WERI-Rb-1 (cell line): Measurements from ENCODE around the gene SETBP1.

Experiments used
- DNase-seq: peaks from one replicate; pipeline ENCODE4 v3.0.0-alpha.2; 2020
- H3K27ac ChIP-seq: fragments of 250-450 bp; sonication (Bioruptor Pico); 2 replicates; pipeline ENCODE4 v1.5.1; 2020; ENCODE audit warnings: mild to moderate bottlenecking, moderate library complexity
- H3K27me3 ChIP-seq: fragments of 250-450 bp; sonication (Bioruptor Pico); 2 replicates; pipeline ENCODE4 v1.5.1; 2021; ENCODE audit warnings: mild to moderate bottlenecking, low read depth, moderate library complexity; ENCODE audit not compliant: insufficient read depth, severe bottlenecking
- H3K36me3 ChIP-seq: fragments of 250-450 bp; sonication (Bioruptor Pico); 2 replicates; pipeline ENCODE4 v1.5.1; 2020; ENCODE audit warnings: mild to moderate bottlenecking, moderate library complexity
- H3K4me3 ChIP-seq: 2 replicates; pipeline ENCODE4 v1.5.1; 2011; ENCODE audit warnings: low read depth, mild to moderate bottlenecking, control low read depth, low read length
- H3K9me3 ChIP-seq: fragments of 250-450 bp; sonication (Bioruptor Pico); 2 replicates; pipeline ENCODE4 v1.5.1; 2021; ENCODE audit warnings: mild to moderate bottlenecking, moderate library complexity; ENCODE audit not compliant: severe bottlenecking
- TF ChIP-seq, protein P1 (sequence below): IDR thresholded peaks from 2 replicates; pipeline ENCODE4 v1.5.1; 2011; ENCODE audit warnings: low read depth, mild to moderate bottlenecking, control low read depth, inconsistent platforms, low read length

SETBP1 gene

GRCh38 chr18:44859751-44860439 is 179.2 kb downstream of the SETBP1 start:
- TF ChIP-seq, protein P1, sequence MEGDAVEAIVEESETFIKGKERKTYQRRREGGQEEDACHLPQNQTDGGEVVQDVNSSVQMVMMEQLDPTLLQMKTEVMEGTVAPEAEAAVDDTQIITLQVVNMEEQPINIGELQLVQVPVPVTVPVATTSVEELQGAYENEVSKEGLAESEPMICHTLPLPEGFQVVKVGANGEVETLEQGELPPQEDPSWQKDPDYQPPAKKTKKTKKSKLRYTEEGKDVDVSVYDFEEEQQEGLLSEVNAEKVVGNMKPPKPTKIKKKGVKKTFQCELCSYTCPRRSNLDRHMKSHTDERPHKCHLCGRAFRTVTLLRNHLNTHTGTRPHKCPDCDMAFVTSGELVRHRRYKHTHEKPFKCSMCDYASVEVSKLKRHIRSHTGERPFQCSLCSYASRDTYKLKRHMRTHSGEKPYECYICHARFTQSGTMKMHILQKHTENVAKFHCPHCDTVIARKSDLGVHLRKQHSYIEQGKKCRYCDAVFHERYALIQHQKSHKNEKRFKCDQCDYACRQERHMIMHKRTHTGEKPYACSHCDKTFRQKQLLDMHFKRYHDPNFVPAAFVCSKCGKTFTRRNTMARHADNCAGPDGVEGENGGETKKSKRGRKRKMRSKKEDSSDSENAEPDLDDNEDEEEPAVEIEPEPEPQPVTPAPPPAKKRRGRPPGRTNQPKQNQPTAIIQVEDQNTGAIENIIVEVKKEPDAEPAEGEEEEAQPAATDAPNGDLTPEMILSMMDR: no peak
- Histone ChIP-seq H3K27ac (no peak overlapping the region), H3K36me3 (no peaks in the 10 kb centered on the region), H3K9me3 (no peaks in the 10 kb centered on the region), H3K27me3 (no peaks in the 10 kb centered on the region), H3K4me3 (no peak overlapping the region)
- DNase-seq: no peak

DNA sequence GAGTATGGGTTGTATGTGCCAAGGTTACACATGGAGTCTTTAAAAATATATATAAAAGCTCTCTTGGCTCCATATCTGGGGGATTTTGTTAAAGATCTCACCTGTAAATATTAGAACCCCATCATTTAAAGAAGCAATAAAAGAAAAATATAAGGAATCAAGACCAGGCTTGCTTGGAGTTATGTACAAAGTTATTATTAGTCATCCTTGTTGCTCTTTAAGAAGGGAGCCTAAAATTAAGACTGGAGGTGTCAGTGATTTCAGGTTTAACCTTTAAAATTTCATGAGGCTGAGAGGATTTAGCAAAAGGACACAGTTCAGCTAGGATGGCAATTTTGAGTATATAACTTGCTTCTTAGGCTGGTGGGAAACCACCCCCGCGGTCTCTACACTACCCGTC is 181.4 kb downstream of the SETBP1 start:
- Histone ChIP-seq H3K36me3 (no peaks in the 10 kb centered on the region), H3K27ac (no peak overlapping the region), H3K4me3 (no peak overlapping the region), H3K9me3 (no peaks in the 10 kb centered on the region), H3K27me3 (no peaks in the 10 kb centered on the region)
- no peak for DNase-seq
- TF ChIP-seq, protein P1: no peak

- no peaks in the 10 kb centered on the region for H3K36me3 ChIP-seq
- TF ChIP-seq, protein P1: no peak
- no peak overlapping the region for H3K4me3 ChIP-seq
- H3K9me3 ChIP-seq: no peaks in the 10 kb centered on the region
- no peak overlapping the region for H3K27ac ChIP-seq
- DNase-seq: no peak
- no peaks in the 10 kb centered on the region for H3K27me3 ChIP-seq
These were observed 185.4 kb downstream of the SETBP1 start for GRCh38 chr18:44866103-44866502.

DNA sequence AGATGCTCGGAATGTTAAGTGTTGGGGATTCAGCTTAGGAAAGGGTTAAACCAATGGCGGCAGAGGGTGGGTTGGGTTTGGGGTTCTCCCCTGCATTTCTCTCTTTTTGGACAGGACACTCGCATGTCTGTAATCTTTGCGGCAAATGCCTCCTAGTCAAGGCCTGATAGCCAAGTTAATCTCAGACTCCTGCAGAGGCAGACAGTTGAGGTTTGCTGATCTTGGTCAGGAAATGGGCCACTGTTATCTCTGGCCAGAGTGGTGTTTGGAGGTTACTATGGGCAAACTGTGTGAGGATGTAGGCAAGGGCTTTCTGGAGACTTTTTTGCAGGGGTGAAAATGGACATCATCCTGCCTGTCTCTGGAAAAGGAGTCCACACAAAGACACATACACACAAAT is 188.8 kb downstream of the SETBP1 start:
- no peak for DNase-seq
- Histone ChIP-seq H3K4me3 (no peak overlapping the region), H3K27me3 (no peaks in the 10 kb centered on the region), H3K27ac (no peak overlapping the region), H3K36me3 (no peaks in the 10 kb centered on the region), H3K9me3 (no peaks in the 10 kb centered on the region)
- TF ChIP-seq, protein P1: no peak

DNA sequence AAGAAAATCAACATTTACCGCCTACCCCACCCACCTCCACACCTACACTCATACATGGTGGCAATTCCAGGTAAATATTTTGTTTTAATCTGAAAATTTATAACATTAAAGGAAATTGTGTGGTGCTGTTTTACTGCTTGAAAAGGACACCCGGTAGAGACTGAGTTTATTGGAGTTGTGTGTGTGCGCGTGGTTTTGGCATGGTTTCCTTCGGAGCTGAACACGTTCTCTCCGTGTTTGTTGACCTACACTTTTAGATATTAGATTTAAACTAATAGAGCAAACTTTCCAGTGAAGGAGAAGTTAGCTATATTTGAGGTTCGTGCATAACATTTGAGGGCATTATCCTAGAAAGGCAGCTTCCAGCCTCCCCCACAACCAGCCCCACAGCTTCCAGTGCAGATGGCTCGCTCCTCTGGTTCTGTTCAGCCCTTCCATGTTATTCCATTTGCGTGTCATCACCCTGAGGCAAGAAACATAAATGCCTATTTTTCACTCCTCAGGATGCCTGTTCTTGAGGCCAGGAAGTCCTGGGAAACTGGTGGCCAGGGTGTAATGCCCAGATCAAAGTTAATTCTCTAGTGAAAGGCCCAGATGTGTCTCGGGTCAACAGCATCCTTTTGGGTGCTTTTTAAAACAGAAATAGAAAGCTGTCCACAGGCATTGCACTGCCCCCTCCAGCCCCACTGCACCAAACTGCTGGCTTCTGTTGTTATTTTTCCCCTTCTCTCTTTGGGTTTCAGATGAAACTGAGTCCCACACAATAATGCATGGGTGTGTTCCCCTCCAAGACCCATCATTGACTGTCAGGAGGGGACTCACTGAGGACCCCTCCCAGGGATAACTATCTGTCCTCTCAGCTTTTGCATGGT is 190.2 kb downstream of the SETBP1 start:
- H3K9me3 ChIP-seq: no peaks in the 10 kb centered on the region
- H3K27me3 ChIP-seq: no peaks in the 10 kb centered on the region
- TF ChIP-seq, protein P1: no peak
- no peak overlapping the region for H3K4me3 ChIP-seq
- no peaks in the 10 kb centered on the region for H3K36me3 ChIP-seq
- H3K27ac ChIP-seq: no peak overlapping the region
- no peak for DNase-seq
